Measurements from ENCODE around the gene ZIC1. TPM values are rescaled to one million over a fixed set of nuclear protein-coding genes. Genes with fewer than 3 reads are reported as not detected.

ZIC1 gene
- total and polyA plus RNA-seq, 9 of the 15 experiments (the other 6 are each of a cell fraction or from before 2014, with no cell fraction given) = 0.21 to 0.42 TPM; not detected in 7

DNA sequence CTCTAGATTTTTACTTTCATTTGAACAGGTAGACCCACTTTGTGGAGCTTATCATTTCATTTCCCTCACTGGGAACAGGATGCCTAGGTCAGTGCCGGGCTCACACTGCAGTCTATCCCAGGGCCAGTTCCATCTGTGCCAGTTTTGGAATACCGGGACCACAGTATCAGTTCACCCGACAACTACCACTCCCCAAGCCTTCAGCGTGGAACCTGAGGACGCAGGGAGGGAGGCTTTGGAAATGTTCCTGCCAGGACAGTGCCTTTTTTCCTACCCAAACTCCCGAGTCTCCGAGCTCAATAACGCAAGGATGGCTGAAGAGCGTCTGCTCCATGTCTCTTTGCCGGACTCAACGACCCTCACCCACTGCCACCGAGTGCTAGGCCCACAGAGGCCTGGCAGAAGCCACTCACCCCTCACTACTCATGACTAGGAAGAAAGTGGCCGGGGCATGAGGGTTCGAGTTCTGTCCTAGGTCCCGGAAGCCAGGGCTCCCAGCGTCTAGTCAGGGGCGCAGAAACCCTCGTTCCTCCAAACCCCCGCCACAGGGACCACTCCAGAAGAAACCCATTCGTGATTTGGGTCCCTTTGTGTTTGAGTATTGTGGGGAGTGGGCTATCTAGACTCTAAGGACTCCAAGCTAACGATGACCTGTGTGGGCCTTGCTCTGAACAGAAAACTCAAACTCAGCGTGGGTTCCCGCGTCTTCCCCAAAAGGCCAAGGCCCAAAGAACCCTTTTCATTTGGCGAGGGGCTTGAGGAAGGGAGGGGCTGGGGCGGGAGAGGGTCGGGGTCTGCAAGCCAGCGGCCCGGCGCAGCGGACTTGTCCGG, 11.4 kb downstream of the ZIC1 start:
- Histone ChIP-seq H3K36me3 (ENCODE audit: control insufficient read depth, insufficient read depth, low read length) (no peaks in the 10 kb centered on the region), H2AFZ (ENCODE audit: low read depth, low read length) (no peak overlapping the region), H3K79me2 (ENCODE audit: control insufficient read depth, insufficient read depth, low read length) (no peaks in the 10 kb centered on the region), H3K9me3 (replicated peaks; ENCODE audit: control insufficient read depth, insufficient read depth, low read depth, low read length) (no peaks in the 10 kb centered on the region), H4K20me1 (replicated peaks; ENCODE audit: control insufficient read depth, insufficient read depth, low read length) (no peaks in the 10 kb centered on the region), H3K9ac (ENCODE audit: insufficient read depth in 1 of 2, low read depth in 2 of 2, low read length in 2 of 2) (no peak overlapping the region), H3K27me3 (ENCODE audit: control insufficient read depth in 2 of 2, insufficient read depth in 2 of 2, low read length in 2 of 2) (peaks cover 14 to 45% of the 10 kb centered on the region in 2 experiments), H3K4me3 (no peak overlapping the region), H3K4me2 (ENCODE audit: insufficient read depth, low read length) (no peak overlapping the region), H3K27ac (ENCODE audit: extremely low read depth, low read depth, low read length) (no peak overlapping the region), H3K9me1 (ENCODE audit: control insufficient read depth, insufficient read depth, low read length) (no peaks in the 10 kb centered on the region), H3K4me1 (replicated peaks in 1 of 2; ENCODE audit: control insufficient read depth in 2 of 2, insufficient read depth in 2 of 2, low read length in 2 of 2) (peaks cover 0 to 8% of the 10 kb centered on the region in 2 experiments; a peak in 1 of 5 replicates)
- in situ Hi-C loops (cut with MboI) = no loop called here
- 3% methylated on average over 18 of the region's 32 CpGs for WGBS (ENCODE audit: insufficient coverage, low coverage, missing lambda C conversion rate)
- no peak for DNase-seq (ENCODE audit: extremely low read depth in 1 of 4, low spot score in 3 of 4)
- FAIRE-seq = no peak
- TF ChIP-seq KDM4B (IDR thresholded peaks at IDR 0.05; ENCODE audit: borderline replicate concordance in 2 of 2, low read depth in 1 of 2) (no peak), MBD2 (IDR thresholded peaks at IDR 0.05; ENCODE audit: borderline replicate concordance, low read depth) (no peak), TBL1XR1 (IDR thresholded peaks at IDR 0.05; ENCODE audit: low read length in 2 of 2) (no peak), ZNF24 (IDR thresholded peaks at IDR 0.05) (no peak), CBFA2T2 (conservative IDR thresholded peaks at IDR 0.05) (no peak), SP1 (CRISPR knock-in tag; IDR thresholded peaks at IDR 0.05) (no peak)
- TF ChIP-seq, protein P1, sequence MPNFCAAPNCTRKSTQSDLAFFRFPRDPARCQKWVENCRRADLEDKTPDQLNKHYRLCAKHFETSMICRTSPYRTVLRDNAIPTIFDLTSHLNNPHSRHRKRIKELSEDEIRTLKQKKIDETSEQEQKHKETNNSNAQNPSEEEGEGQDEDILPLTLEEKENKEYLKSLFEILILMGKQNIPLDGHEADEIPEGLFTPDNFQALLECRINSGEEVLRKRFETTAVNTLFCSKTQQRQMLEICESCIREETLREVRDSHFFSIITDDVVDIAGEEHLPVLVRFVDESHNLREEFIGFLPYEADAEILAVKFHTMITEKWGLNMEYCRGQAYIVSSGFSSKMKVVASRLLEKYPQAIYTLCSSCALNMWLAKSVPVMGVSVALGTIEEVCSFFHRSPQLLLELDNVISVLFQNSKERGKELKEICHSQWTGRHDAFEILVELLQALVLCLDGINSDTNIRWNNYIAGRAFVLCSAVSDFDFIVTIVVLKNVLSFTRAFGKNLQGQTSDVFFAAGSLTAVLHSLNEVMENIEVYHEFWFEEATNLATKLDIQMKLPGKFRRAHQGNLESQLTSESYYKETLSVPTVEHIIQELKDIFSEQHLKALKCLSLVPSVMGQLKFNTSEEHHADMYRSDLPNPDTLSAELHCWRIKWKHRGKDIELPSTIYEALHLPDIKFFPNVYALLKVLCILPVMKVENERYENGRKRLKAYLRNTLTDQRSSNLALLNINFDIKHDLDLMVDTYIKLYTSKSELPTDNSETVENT (CRISPR knock-in tag; IDR thresholded peaks at IDR 0.05) = no peak
- no TSS peak for BruUV-seq (replicated peaks)
- CTCF ChIA-PET (ENCODE audit: low intra/inter-chr PET ratio) = no interaction called here
- no peak for ATAC-seq
- POLR2A ChIA-PET = interaction anchor here (0.8 kb wide), 1 partner anchor 138 kb away, joined by 3 read pairs; no protein-coding TSS in a partner anchor
- intact Hi-C loops (cut with micrococcal nuclease) = no loop called here
